ENCODE data around the gene DCC.

DNA sequence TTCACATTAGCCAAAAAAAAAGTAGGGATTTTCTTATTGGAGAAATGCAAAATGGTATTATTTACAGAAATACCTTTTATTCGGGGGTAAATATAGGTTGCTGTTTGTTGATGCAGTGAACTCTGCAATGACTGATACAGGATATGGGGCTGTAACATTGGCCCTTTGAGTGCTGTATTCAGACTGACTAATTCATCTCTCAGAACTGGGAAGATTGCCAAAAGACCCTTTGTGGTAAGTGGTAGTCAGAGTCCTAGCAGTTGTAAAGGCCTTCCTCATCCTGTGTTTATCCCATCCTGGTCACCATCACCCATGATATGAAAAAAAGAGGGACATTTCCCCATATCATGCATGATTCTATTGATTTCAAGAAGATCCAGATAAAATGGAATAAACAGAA is 14.0 kb upstream of the DCC start:
- TF ChIP-seq, protein P1, sequence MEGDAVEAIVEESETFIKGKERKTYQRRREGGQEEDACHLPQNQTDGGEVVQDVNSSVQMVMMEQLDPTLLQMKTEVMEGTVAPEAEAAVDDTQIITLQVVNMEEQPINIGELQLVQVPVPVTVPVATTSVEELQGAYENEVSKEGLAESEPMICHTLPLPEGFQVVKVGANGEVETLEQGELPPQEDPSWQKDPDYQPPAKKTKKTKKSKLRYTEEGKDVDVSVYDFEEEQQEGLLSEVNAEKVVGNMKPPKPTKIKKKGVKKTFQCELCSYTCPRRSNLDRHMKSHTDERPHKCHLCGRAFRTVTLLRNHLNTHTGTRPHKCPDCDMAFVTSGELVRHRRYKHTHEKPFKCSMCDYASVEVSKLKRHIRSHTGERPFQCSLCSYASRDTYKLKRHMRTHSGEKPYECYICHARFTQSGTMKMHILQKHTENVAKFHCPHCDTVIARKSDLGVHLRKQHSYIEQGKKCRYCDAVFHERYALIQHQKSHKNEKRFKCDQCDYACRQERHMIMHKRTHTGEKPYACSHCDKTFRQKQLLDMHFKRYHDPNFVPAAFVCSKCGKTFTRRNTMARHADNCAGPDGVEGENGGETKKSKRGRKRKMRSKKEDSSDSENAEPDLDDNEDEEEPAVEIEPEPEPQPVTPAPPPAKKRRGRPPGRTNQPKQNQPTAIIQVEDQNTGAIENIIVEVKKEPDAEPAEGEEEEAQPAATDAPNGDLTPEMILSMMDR (IDR thresholded peaks at IDR 0.05) = no peak
- no peak for TF ChIP-seq POLR2AphosphoS5 (IDR thresholded peaks at IDR 0.05)
- TF ChIP-seq POLR2A (IDR thresholded peaks at IDR 0.05) = no peak

All from transverse colon (tissue), 4 donors.